Adrenal gland (tissue), 12 donors: Measurements from ENCODE around the gene FAM117B. TPM values are rescaled to one million over a fixed set of nuclear protein-coding genes. Genes with fewer than 3 reads are reported as not detected.
A peak's percentile ranks its signal among the peaks of the same experiment; 100 is the strongest.

Experiments
- DNase-seq, 7 donors: peaks; one replicate each; pipeline ENCODE4 v3.0.0-alpha.2; 2019 to 2020
- H3K27ac ChIP-seq, 5 donors: fragments of 200-600 bp; sonication (generic) in 4 of 5; 1 replicate in 3 of 5; 2 replicates in 2 of 5; pipeline versions ENCODE4 v1.5.1 to v1.8.0; 2016 to 2020; ENCODE audit warnings: mild to moderate bottlenecking in 1 of 5
- H3K27me3 ChIP-seq: fragments of 200-600 bp; 2 replicates; pipeline ENCODE4 v1.8.0; 2021
- H3K36me3 ChIP-seq, 2 donors: fragments of 200-600 bp; replicated peaks in 1 of 2; 1 replicate in 1 of 2; 2 replicates in 1 of 2; pipeline versions ENCODE4 v1.5.1 to v1.8.0; 2018 to 2022
- H3K4me1 ChIP-seq, 2 donors: fragments of 200-600 bp; replicated peaks in 1 of 2; 1 replicate in 1 of 2; 2 replicates in 1 of 2; pipeline versions ENCODE4 v1.5.1 to v1.8.0; 2018 to 2021
- H3K4me3 ChIP-seq, 4 donors: fragments of 200-600 bp; sonication (generic) in 3 of 4; one replicate each; pipeline ENCODE4 v1.5.1; 2016 to 2018
- H3K9me3 ChIP-seq, 3 donors: fragments of 200-600 bp; sonication (generic) in 1 of 3; replicated peaks in 1 of 3; 1 replicate in 2 of 3; 2 replicates in 1 of 3; pipeline versions ENCODE4 v1.5.1 to v1.8.0; 2016 to 2021
- POLR2A ChIP-seq, 2 donors: fragments of 450-650 bp; IDR thresholded peaks; one replicate each; pipeline ENCODE4 v1.6.1; 2017; ENCODE audit warnings: antibody characterized with exemption in 2 of 2, mild to moderate bottlenecking in 2 of 2, moderate library complexity in 1 of 2
- WGBS, 4 donors: extraction: QIAGEN DNeasy Blood & Tissue Kit in 2 of 4; methylation state at CpG; one replicate each; pipeline versions ENCODE4 v1.1.5 to v1.1.7; 2013 to 2017; 5-methylcytosine and 5-hydroxymethylcytosine counted together
- intact Hi-C, 2 donors: fragments of 100-400 bp; cut with DNase I; formaldehyde crosslinking; loops; one replicate each; pipeline versions ENCODE4 v1.14.1 to v1.15.0; 2022 to 2023
- polyA plus RNA-seq, 3 donors: library from polyadenylated mRNA; stranded (reverse); fragments of 200-250 nt in 2 of 3; fragments of 350-450 nt in 1 of 3; fragmentation: Illumina TruSeq in 1 of 3; extraction: RNeasy Lipid Tissue Mini Kit (QIAGEN cat#74804) in 1 of 3; gene quantifications; one replicate each; pipeline ENCODE4 v1.2.3, GENCODE V29; 2013 to 2014
- total RNA-seq, 9 donors: library from RNA; depleted of rRNA in 4 of 9; stranded (reverse); fragments of >200 nt in 4 of 9; fragments of 120-200 nt in 1 of 9; fragmentation: NEBNext Ultra II Directional in 1 of 9; extraction: Animal tissue kit (Norgen Biotek cat#: 25700) in 1 of 9; gene quantifications; one replicate each; pipeline versions ENCODE4 v1.1.0 to v1.2.4, GENCODE V29; 2013 to 2023
- TF ChIP-seq, protein P1 (sequence below), 6 experiments: fragments of 450-650 bp in 4 of 6; fragments of 200-600 bp in 2 of 6; sonication (generic) in 1 of 6; IDR thresholded peaks; 1 replicate in 5 of 6; 2 replicates in 1 of 6; pipeline versions ENCODE4 v1.5.1 to v1.8.0; 2016 to 2021; ENCODE audit warnings: antibody characterized with exemption in 6 of 6, mild to moderate bottlenecking in 2 of 6, moderate library complexity in 1 of 6
- donor health status: healthy with polysubstance abuse.
- donor health status: Bipolar disorder and iron deficiency.
- donor health status: DM: yes; HTN: yes; CAD: no.
- donor health status: DM: no; HTN: no; CAD: no.
- donor health status: DM: no; HTN: no; CAD: no.
- donor health status: DM: yes; HTN: yes; CAD: no.

Gene FAM117B
- total and polyA plus RNA-seq, 12 donors = 4.7 to 48.2 (median 20.4) TPM

GRCh38 chr2:202636213-202636513, 1.4 kb downstream of the FAM117B start:
- Histone ChIP-seq H3K36me3 (no peaks in the 10 kb centered on the region), H3K27me3 (no peaks in the 10 kb centered on the region), H3K27ac (peak overlapping the region; percentile 53 to 93 (median 86)), H3K4me1 (peaks cover 13 to 42% of the 10 kb centered on the region in 2 donors), H3K9me3 (no peaks in the 10 kb centered on the region), H3K4me3 (peak overlapping the region; percentile 2 to 98 (median 49))
- DNase-seq = no peak
- intact Hi-C loops = no loop called here
- WGBS, 4 donors = 2 to 4% (median 2%) methylated on average over 2 of the region's 2 CpGs
- TF ChIP-seq, protein P1, sequence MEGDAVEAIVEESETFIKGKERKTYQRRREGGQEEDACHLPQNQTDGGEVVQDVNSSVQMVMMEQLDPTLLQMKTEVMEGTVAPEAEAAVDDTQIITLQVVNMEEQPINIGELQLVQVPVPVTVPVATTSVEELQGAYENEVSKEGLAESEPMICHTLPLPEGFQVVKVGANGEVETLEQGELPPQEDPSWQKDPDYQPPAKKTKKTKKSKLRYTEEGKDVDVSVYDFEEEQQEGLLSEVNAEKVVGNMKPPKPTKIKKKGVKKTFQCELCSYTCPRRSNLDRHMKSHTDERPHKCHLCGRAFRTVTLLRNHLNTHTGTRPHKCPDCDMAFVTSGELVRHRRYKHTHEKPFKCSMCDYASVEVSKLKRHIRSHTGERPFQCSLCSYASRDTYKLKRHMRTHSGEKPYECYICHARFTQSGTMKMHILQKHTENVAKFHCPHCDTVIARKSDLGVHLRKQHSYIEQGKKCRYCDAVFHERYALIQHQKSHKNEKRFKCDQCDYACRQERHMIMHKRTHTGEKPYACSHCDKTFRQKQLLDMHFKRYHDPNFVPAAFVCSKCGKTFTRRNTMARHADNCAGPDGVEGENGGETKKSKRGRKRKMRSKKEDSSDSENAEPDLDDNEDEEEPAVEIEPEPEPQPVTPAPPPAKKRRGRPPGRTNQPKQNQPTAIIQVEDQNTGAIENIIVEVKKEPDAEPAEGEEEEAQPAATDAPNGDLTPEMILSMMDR (IDR thresholded peaks at IDR 0.05) = no peak
- TF ChIP-seq POLR2A (IDR thresholded peaks at IDR 0.05) = no peak

DNA sequence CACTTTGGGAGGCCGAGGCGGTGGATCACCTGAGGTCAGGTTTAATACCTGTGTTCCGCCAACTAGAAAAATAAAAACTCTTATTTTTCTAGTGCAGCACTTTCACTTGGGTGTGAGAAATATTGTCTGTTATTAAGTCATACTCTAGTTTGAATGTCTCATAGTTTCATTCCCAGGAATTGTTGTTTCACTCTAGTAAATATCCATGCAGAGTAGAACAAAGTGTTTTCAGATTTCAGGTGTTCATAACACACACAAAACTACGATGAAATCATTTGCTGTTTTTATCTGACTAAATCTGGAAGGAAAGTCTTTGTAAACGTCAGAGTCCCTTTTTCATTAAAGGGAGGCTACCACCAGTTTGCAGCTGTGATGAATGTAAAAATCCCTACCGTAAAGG, 4.0 kb downstream of the FAM117B start:
- DNase-seq = no peak
- Histone ChIP-seq H3K4me3 (no peak overlapping the region), H3K27me3 (no peaks in the 10 kb centered on the region), H3K4me1 (peaks cover 23 to 42% of the 10 kb centered on the region in 2 donors), H3K36me3 (no peaks in the 10 kb centered on the region), H3K9me3 (no peaks in the 10 kb centered on the region), H3K27ac (no peak overlapping the region)
- TF ChIP-seq, protein P1 (IDR thresholded peaks at IDR 0.05) = no peak
- no peak for TF ChIP-seq POLR2A (IDR thresholded peaks at IDR 0.05)
- WGBS, 4 donors = 85 to 90% (median 86%) methylated on average over 6 of the region's 6 CpGs
- intact Hi-C loops = no loop called here

GRCh38 chr2:202639231-202639630, 4.5 kb downstream of the FAM117B start:
- H3K36me3 ChIP-seq = no peaks in the 10 kb centered on the region
- no peak for DNase-seq
- H3K27me3 ChIP-seq = no peaks in the 10 kb centered on the region
- H3K9me3 ChIP-seq = no peaks in the 10 kb centered on the region
- WGBS, 4 donors = 89 to 95% (median 92%) methylated on average over 3 of the region's 3 CpGs
- no peak overlapping the region for H3K4me3 ChIP-seq
- no peak overlapping the region for H3K27ac ChIP-seq
- peaks cover 23 to 39% of the 10 kb centered on the region in 2 donors for H3K4me1 ChIP-seq
- intact Hi-C loops = no loop called here
- TF ChIP-seq, protein P1 (IDR thresholded peaks at IDR 0.05) = no peak
- no peak for TF ChIP-seq POLR2A (IDR thresholded peaks at IDR 0.05)

DNA sequence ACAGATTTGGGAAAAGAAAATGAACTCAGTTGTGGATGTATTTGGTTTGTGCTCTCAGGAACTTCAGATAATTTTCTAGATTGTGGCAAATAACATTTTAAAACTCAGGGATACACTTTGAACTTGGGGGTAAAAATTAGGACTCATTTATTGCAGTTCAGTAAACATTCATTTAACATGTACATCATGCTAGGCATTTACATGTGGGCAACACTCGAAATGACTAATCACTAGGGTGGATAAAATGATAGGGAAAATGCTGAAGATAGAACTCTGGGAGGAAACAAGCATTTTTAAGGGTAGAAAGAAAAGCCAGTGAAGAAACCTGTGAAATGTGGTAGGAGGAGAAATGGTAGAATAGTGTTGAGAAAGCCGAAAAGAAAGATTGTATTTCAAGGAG, 7.8 kb downstream of the FAM117B start:
- Histone ChIP-seq H3K27ac (peak overlapping the region in 4 of 5 donors; percentile 0 to 35 (median 12)), H3K4me1 (peaks cover 13 to 41% of the 10 kb centered on the region in 2 donors)
- no peak for TF ChIP-seq POLR2A (IDR thresholded peaks at IDR 0.05)
- TF ChIP-seq, protein P1 (IDR thresholded peaks at IDR 0.05) = no peak

More for the DNA sequence above, 7.8 kb downstream of the FAM117B start:
- WGBS, 4 donors = 40 to 62% (median 46%) methylated on average over 2 of the region's 2 CpGs
- no peaks in the 10 kb centered on the region for H3K9me3 ChIP-seq
- DNase-seq = no peak
- H3K27me3 ChIP-seq = no peaks in the 10 kb centered on the region
- intact Hi-C loops = no loop called here
- no peak overlapping the region for H3K4me3 ChIP-seq
- H3K36me3 ChIP-seq = no peaks in the 10 kb centered on the region
